Mesenchymal stem cell (in vitro differentiated cells and primary cell): Measurements from ENCODE around the gene OR56B1.

Experiments
- DNase-seq: peaks from one replicate; pipeline ENCODE4 v3.0.0-alpha.2; 2013
- H2AFZ ChIP-seq: one replicate; pipeline ENCODE4 v1.6.1; 2013; ENCODE audit warnings: low read depth, mild to moderate bottlenecking, control low read depth, inconsistent platforms, low read length, moderate library complexity
- H2AK5ac ChIP-seq: 2 replicates; pipeline ENCODE4 v1.6.1; 2013; ENCODE audit warnings: low read length, moderate library complexity, mild to moderate bottlenecking, inconsistent platforms; ENCODE audit not compliant: severe bottlenecking
- H2BK120ac ChIP-seq: one replicate; pipeline ENCODE4 v1.6.1; 2013; ENCODE audit warnings: low read depth, mild to moderate bottlenecking, inconsistent platforms, low read length, moderate library complexity
- H2BK12ac ChIP-seq, 2 experiments: one replicate each; pipeline ENCODE4 v1.6.1; 2013; ENCODE audit warnings: inconsistent platforms in 2 of 2, low read length in 2 of 2, mild to moderate bottlenecking in 2 of 2, moderate library complexity in 2 of 2, control low read depth in 1 of 2
- H2BK15ac ChIP-seq: one replicate; pipeline ENCODE4 v1.6.1; 2013; ENCODE audit warnings: mild to moderate bottlenecking, low read depth, inconsistent platforms; ENCODE audit not compliant: poor library complexity, severe bottlenecking
- H2BK5ac ChIP-seq: 2 replicates; pipeline ENCODE4 v1.6.1; 2013; ENCODE audit warnings: low read depth, mild to moderate bottlenecking, low read length, control low read depth, inconsistent platforms; ENCODE audit not compliant: poor library complexity, severe bottlenecking
- H3K14ac ChIP-seq, 2 experiments: one replicate each; pipeline ENCODE4 v1.6.1; 2013; ENCODE audit warnings: inconsistent platforms in 2 of 2, low read length in 2 of 2, control low read depth in 1 of 2, mild to moderate bottlenecking in 1 of 2, moderate library complexity in 1 of 2
- H3K18ac ChIP-seq, 2 experiments: one replicate each; pipeline ENCODE4 v1.6.1; 2013; ENCODE audit warnings: inconsistent platforms in 2 of 2, low read length in 2 of 2, control low read depth in 1 of 2, low read depth in 1 of 2, mild to moderate bottlenecking in 1 of 2
- H3K23ac ChIP-seq, 2 experiments: one replicate each; pipeline ENCODE4 v1.6.1; 2013; ENCODE audit warnings: inconsistent platforms in 2 of 2, low read length in 2 of 2, mild to moderate bottlenecking in 2 of 2, moderate library complexity in 2 of 2, control low read depth in 1 of 2
- H3K27ac ChIP-seq: 2 replicates; pipeline ENCODE4 v1.5.1; 2013; ENCODE audit warnings: mild to moderate bottlenecking, moderate library complexity, low read length, control low read depth, inconsistent platforms; ENCODE audit not compliant: poor library complexity, severe bottlenecking
- H3K27me3 ChIP-seq, 2 experiments: 2 replicates each; pipeline versions ENCODE4 v1.6.1 to v1.7.0; 2013; ENCODE audit warnings: low read length in 2 of 2, mild to moderate bottlenecking in 2 of 2, moderate library complexity in 2 of 2, control low read depth in 1 of 2, inconsistent platforms in 1 of 2; ENCODE audit not compliant: control insufficient read depth in 1 of 2, insufficient read depth in 1 of 2
- H3K36me3 ChIP-seq, 2 experiments: 2 replicates each; pipeline versions ENCODE4 v1.6.1 to v1.7.0; 2013; ENCODE audit warnings: low read length in 2 of 2, control low read depth in 1 of 2, inconsistent platforms in 1 of 2, low read depth in 1 of 2, mild to moderate bottlenecking in 1 of 2; ENCODE audit not compliant: insufficient read depth in 2 of 2, control insufficient read depth in 1 of 2
- H3K4ac ChIP-seq, 2 experiments: one replicate each; pipeline ENCODE4 v1.6.1; 2013; ENCODE audit warnings: inconsistent platforms in 2 of 2, low read length in 2 of 2, mild to moderate bottlenecking in 2 of 2, moderate library complexity in 2 of 2, control low read depth in 1 of 2, low read depth in 1 of 2
- H3K4me1 ChIP-seq: 2 replicates; pipeline ENCODE4 v1.6.1; 2013; ENCODE audit warnings: low read depth, low read length, control low read depth; ENCODE audit not compliant: control insufficient read depth, insufficient read depth
- H3K4me2 ChIP-seq: 2 replicates; pipeline ENCODE4 v1.6.1; 2013; ENCODE audit warnings: low read length, mild to moderate bottlenecking, inconsistent platforms; ENCODE audit not compliant: poor library complexity, severe bottlenecking
- H3K4me3 ChIP-seq, 2 experiments: 2 replicates each; pipeline versions ENCODE4 v1.5.1 to v1.7.0; 2013; ENCODE audit warnings: low read length in 2 of 2, mild to moderate bottlenecking in 2 of 2, control low read depth in 1 of 2, low read depth in 1 of 2; ENCODE audit not compliant: insufficient read depth in 1 of 2
- H3K79me1 ChIP-seq: replicated peaks from 2 replicates; pipeline ENCODE4 v1.6.1; 2013; ENCODE audit warnings: mild to moderate bottlenecking, control low read depth, low read length, inconsistent platforms; ENCODE audit not compliant: poor library complexity, severe bottlenecking
- H3K9ac ChIP-seq: 2 replicates; pipeline ENCODE4 v1.7.0; 2013; ENCODE audit warnings: mild to moderate bottlenecking, low read length, moderate library complexity
- H3K9me3 ChIP-seq: 2 replicates; pipeline ENCODE4 v1.7.0; 2013; ENCODE audit warnings: mild to moderate bottlenecking, low read length; ENCODE audit not compliant: control insufficient read depth
- H4K8ac ChIP-seq: one replicate; pipeline ENCODE4 v1.6.1; 2013; ENCODE audit warnings: inconsistent platforms, mild to moderate bottlenecking, low read length, moderate library complexity
- H4K91ac ChIP-seq: one replicate; pipeline ENCODE4 v1.6.1; 2013; ENCODE audit warnings: mild to moderate bottlenecking, low read length, inconsistent platforms
- WGBS: methylation state at CpG from one replicate; pipeline ENCODE4 v1.1.7; 2013; ENCODE audit warnings: mixed read lengths; 5-methylcytosine and 5-hydroxymethylcytosine counted together

The OR56B1 gene

DNA sequence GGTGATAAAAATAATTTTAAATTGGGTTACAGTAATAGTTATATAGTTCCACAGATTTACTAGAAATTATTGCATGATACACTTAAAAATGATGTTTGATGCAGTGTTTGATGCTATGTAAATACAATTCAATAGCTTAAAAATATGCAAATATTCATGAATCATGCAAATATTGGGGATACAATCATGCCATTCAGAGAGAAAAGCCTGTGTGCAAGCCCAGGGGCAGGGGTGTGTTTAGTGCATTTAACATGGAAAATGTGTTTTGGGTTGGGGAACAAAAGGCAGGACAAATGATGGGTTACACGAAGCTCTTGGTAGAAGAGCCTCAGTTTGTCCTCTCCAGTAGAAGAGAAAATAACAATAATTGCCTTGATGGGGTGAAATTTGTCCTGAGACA lies 40.7 kb upstream of the OR56B1 start:
- no peak overlapping the region for H2BK12ac ChIP-seq
- H3K18ac ChIP-seq, result no peak overlapping the region
- H2AFZ ChIP-seq, result no peak overlapping the region
- H2BK15ac ChIP-seq, result no peak overlapping the region
- no peak overlapping the region for H3K27ac ChIP-seq
- no peaks in the 10 kb centered on the region for H3K9me3 ChIP-seq
- peaks cover 5% of the 10 kb centered on the region for H3K4me1 ChIP-seq
- H3K23ac ChIP-seq, result no peak overlapping the region
- H2AK5ac ChIP-seq, result no peak overlapping the region
- WGBS, result 71% methylated on average over 1 of the region's 1 CpG
- peaks cover 23 to 70% of the 10 kb centered on the region in 2 experiments for H3K36me3 ChIP-seq
- H2BK5ac ChIP-seq, result no peak overlapping the region
- no peak overlapping the region for H3K4ac ChIP-seq
- no peak overlapping the region for H3K14ac ChIP-seq
- no peak overlapping the region for H3K4me3 ChIP-seq
- no peak for DNase-seq
- no peaks in the 10 kb centered on the region for H3K27me3 ChIP-seq
- peaks cover 25% of the 10 kb centered on the region for H3K79me1 ChIP-seq
- H4K8ac ChIP-seq, result no peak overlapping the region
- no peak overlapping the region for H3K4me2 ChIP-seq
- no peak overlapping the region for H2BK120ac ChIP-seq
- no peak overlapping the region for H3K9ac ChIP-seq
- no peak overlapping the region for H4K91ac ChIP-seq

DNA sequence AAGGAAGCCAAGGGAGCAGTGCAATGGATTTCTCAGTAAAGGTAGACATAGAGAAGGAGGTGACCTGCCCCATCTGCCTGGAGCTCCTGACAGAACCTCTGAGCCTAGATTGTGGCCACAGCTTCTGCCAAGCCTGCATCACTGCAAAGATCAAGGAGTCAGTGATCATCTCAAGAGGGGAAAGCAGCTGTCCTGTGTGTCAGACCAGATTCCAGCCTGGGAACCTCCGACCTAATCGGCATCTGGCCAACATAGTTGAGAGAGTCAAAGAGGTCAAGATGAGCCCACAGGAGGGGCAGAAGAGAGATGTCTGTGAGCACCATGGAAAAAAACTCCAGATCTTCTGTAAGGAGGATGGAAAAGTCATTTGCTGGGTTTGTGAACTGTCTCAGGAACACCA lies 40.0 kb upstream of the OR56B1 start:
- peak; percentile 24 for DNase-seq
- Histone ChIP-seq H3K4me1 (peaks cover 2% of the 10 kb centered on the region), H3K27me3 (no peaks in the 10 kb centered on the region), H3K23ac (no peak overlapping the region), H3K4me3 (no peak overlapping the region), H3K18ac (no peak overlapping the region), H2BK120ac (no peak overlapping the region), H2AK5ac (no peak overlapping the region), H3K14ac (no peak overlapping the region), H3K27ac (no peak overlapping the region), H4K8ac (no peak overlapping the region), H3K4ac (no peak overlapping the region), H3K79me1 (peaks cover 24% of the 10 kb centered on the region), H3K9me3 (no peaks in the 10 kb centered on the region), H2BK12ac (no peak overlapping the region), H3K36me3 (peaks cover 23 to 77% of the 10 kb centered on the region in 2 experiments), H2BK15ac (no peak overlapping the region), H3K9ac (no peak overlapping the region), H3K4me2 (no peak overlapping the region), H2AFZ (no peak overlapping the region), H4K91ac (no peak overlapping the region), H2BK5ac (no peak overlapping the region)
- 56% methylated on average over 2 of the region's 2 CpGs for WGBS

DNA sequence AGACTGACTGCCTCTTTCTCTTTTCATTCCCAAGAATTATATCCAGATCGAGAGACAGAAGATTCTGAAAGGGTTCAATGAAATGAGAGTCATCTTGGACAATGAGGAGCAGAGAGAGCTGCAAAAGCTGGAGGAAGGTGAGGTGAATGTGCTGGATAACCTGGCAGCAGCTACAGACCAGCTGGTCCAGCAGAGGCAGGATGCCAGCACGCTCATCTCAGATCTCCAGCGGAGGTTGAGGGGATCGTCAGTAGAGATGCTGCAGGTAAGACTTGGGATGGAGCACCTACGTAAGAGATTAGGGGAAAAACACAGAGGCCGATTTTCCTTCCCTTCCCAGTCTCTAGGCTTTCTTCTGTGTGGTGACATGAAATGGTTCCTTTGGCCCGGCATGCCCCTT lies 38.0 kb upstream of the OR56B1 start:
- H3K9me3 ChIP-seq, result no peaks in the 10 kb centered on the region
- no peak overlapping the region for H3K4me3 ChIP-seq
- H3K36me3 ChIP-seq, result peaks cover 20 to 90% of the 10 kb centered on the region in 2 experiments
- no peak overlapping the region for H2BK5ac ChIP-seq
- no peak overlapping the region for H3K23ac ChIP-seq
- H2BK120ac ChIP-seq, result no peak overlapping the region
- H3K14ac ChIP-seq, result no peak overlapping the region
- H3K4ac ChIP-seq, result no peak overlapping the region
- H4K8ac ChIP-seq, result no peak overlapping the region
- H2AFZ ChIP-seq, result no peak overlapping the region
- H3K4me1 ChIP-seq, result no peaks in the 10 kb centered on the region
- no peak overlapping the region for H3K4me2 ChIP-seq
- H3K27me3 ChIP-seq, result no peaks in the 10 kb centered on the region
- peaks cover 19% of the 10 kb centered on the region for H3K79me1 ChIP-seq
- no peak overlapping the region for H4K91ac ChIP-seq
- no peak overlapping the region for H3K27ac ChIP-seq
- H2BK15ac ChIP-seq, result no peak overlapping the region
- DNase-seq, result no peak
- H3K18ac ChIP-seq, result no peak overlapping the region
- H2BK12ac ChIP-seq, result no peak overlapping the region
- no peak overlapping the region for H2AK5ac ChIP-seq
- WGBS, result 92% methylated on average over 6 of the region's 7 CpGs
- no peak overlapping the region for H3K9ac ChIP-seq

DNA sequence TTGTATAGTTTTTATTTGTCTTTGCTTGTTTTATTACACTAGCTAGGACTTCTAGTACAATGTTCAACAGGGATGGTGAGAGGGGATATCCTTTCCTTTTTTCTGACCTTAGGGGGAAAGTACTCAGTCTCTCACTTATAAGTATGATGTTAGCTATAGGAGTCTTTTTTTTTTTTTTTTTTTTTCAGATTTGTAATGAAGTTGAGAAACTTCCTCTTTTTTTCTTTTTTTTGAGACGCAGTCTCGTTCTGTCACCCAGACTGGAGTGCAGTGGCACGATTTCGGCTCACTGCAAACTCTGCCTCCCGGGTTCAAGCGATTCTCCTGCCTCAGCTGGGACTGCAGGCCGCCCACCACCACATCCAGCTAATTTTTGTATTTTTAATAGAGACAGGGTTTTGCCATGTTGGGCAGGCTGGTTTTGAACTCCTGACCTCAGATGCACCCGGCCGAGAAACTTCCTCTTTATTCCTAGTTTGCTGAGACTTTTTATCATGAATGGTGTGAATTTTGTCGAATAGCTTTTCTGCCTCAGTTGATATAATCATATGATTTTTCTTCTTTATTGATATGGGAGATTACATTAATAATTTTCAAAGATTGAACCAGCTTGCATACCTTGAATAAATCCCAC lies 35.7 kb upstream of the OR56B1 start:
- Histone ChIP-seq H2BK15ac (no peak overlapping the region), H2BK5ac (no peak overlapping the region), H3K23ac (no peak overlapping the region), H3K18ac (no peak overlapping the region), H3K14ac (no peak overlapping the region), H3K4ac (no peak overlapping the region), H2AK5ac (no peak overlapping the region), H2BK12ac (no peak overlapping the region), H4K91ac (no peak overlapping the region), H3K4me2 (no peak overlapping the region), H2BK120ac (no peak overlapping the region), H3K9me3 (no peaks in the 10 kb centered on the region), H3K27me3 (no peaks in the 10 kb centered on the region), H3K4me3 (no peak overlapping the region), H4K8ac (no peak overlapping the region), H2AFZ (no peak overlapping the region), H3K79me1 (peaks cover 17% of the 10 kb centered on the region), H3K4me1 (no peaks in the 10 kb centered on the region), H3K9ac (no peak overlapping the region), H3K27ac (no peak overlapping the region), H3K36me3 (peaks cover 21 to 92% of the 10 kb centered on the region in 2 experiments)
- WGBS, result 98% methylated on average over 6 of the region's 10 CpGs
- no peak for DNase-seq
